ENCODE measurements around the gene RPL39. TPM values are rescaled to one million over a fixed set of nuclear protein-coding genes. Genes with fewer than 3 reads are reported as not detected.
"Not testable (repeated sequence)": the region's sequence is repeated elsewhere in the genome, so short reads cannot be mapped to it uniquely, and the experiment has no call there.

Gene RPL39
- total RNA-seq, 3 donors from 2014 or later, result 2,097 to 2,146 (median 2,130) TPM

DNA sequence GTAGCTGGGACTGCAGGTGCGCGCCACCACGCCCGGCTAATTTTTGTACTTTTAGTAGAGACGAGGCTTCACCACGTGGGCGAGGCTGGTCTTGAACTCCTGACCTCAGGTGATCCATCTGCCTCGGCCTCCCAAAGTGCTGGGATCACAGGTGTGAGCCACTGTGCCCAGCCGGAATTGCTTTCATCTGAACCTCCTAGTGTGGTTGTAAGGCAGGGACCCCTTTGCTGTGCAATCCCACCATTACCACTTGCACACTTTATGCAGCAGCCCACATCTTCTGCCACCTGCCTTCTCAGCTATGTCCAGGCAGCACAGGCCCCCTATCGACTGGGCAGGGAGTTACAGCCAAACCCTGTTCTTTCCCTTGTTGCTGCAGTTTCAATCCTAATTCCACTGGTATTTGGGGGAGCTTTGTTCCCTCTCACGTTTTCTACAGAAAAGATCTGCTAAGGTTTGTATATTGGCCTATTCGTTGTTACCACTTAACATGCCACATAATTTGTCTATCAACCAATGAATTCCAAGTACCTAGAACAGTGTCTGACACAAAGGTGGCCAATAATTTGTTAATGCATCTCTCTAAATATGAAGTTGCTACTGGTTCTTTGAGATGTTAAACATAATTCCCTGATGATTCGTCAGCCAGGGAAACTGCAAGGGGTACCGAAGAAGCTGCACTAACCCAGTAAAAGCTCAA is 6.5 kb downstream of the RPL39 start:
- Mint-ChIP-seq H3K9me3 (no peaks in the 10 kb centered on the region), H3K36me3 (ENCODE audit: insufficient read depth) (peaks cover 22% of the 10 kb centered on the region), H3K27me3 (ENCODE audit: low read depth) (no peaks in the 10 kb centered on the region), H3K4me1 (ENCODE audit: low read depth) (peaks cover 19% of the 10 kb centered on the region), H3K4me3 (peak overlapping the region; percentile 27)
- ATAC-seq (peak; percentile 46 to 63), DNase-seq (peak; percentile 41)

GRCh38 chrX:119783026-119783425 is 8.4 kb downstream of the RPL39 start:
- DNase-seq (no peak), ATAC-seq (no peak)
- H3K4me3 Mint-ChIP-seq, result no peak overlapping the region
- H3K36me3 Mint-ChIP-seq (ENCODE audit: insufficient read depth), result peaks cover 11% of the 10 kb centered on the region
- H3K27me3 Mint-ChIP-seq (ENCODE audit: low read depth), result no peaks in the 10 kb centered on the region
- peaks cover 16% of the 10 kb centered on the region for H3K4me1 Mint-ChIP-seq (ENCODE audit: low read depth)
- no peaks in the 10 kb centered on the region for H3K9me3 Mint-ChIP-seq

GRCh38 chrX:119778829-119779228 is 12.6 kb downstream of the RPL39 start:
- no peak overlapping the region for H3K4me3 Mint-ChIP-seq
- peaks cover 5% of the 10 kb centered on the region for H3K36me3 Mint-ChIP-seq (ENCODE audit: insufficient read depth)
- peaks cover 2% of the 10 kb centered on the region for H3K4me1 Mint-ChIP-seq (ENCODE audit: low read depth)
- no peak for ATAC-seq
- DNase-seq, result no peak
- no peaks in the 10 kb centered on the region for H3K9me3 Mint-ChIP-seq
- H3K27me3 Mint-ChIP-seq (ENCODE audit: low read depth), result no peaks in the 10 kb centered on the region

- no peak for ATAC-seq
- no peak for DNase-seq
- H3K36me3 Mint-ChIP-seq (ENCODE audit: insufficient read depth), result no peaks in the 10 kb centered on the region
- peaks cover 2% of the 10 kb centered on the region for H3K4me1 Mint-ChIP-seq (ENCODE audit: low read depth)
- H3K27me3 Mint-ChIP-seq (ENCODE audit: low read depth), result no peaks in the 10 kb centered on the region
- H3K4me3 Mint-ChIP-seq, result no peak overlapping the region
- no peaks in the 10 kb centered on the region for H3K9me3 Mint-ChIP-seq
Measured at GRCh38 chrX:119775517-119776238, 15.8 kb downstream of the RPL39 start.

DNA sequence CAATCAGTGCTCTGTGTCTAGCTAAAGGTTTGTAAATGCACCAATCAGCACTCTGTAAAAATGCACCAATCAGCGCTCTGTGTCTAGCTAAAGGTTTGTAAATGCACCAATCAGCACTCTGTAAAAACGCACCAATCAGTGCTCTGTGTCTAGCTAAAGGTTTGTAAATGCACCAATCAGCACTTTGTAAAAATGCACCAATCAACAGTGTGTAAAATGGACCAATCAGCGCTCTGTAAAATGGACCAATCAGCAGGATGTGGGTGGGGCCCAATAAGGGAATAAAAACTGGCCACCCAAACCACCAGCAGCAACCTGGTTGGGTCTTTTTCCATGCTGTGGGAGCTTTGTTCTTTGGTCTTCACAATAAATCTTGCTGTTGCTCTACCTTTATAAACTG is 22.0 kb downstream of the RPL39 start:
- not testable (repeated sequence) for H3K36me3 Mint-ChIP-seq (ENCODE audit: insufficient read depth); DNase-seq; H3K27me3 Mint-ChIP-seq (ENCODE audit: low read depth); H3K4me3 Mint-ChIP-seq; ATAC-seq; H3K9me3 Mint-ChIP-seq; H3K4me1 Mint-ChIP-seq (ENCODE audit: low read depth)

DNA sequence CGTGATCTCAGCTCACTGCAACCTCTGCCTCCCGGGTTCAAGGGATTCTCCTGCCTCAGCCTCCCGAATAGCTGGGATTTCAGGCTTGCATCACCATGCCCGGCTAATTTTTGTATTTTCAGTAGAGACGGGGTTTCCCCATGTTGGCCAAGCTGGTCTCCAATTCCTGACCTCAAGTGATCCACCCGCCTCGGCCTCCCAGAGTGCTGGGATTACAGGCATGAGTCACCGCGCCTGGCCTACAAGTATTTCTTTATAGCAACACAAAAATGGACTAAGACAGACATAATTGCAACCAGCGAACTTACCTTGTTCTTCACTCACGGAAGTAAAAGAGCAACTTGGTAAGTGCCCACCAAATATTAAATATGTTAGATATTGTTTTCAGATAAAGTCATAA is 23.0 kb downstream of the RPL39 start:
- not testable (repeated sequence) for H3K27me3 Mint-ChIP-seq (ENCODE audit: low read depth); ATAC-seq; H3K9me3 Mint-ChIP-seq; H3K36me3 Mint-ChIP-seq (ENCODE audit: insufficient read depth); DNase-seq; H3K4me3 Mint-ChIP-seq; H3K4me1 Mint-ChIP-seq (ENCODE audit: low read depth)

DNA sequence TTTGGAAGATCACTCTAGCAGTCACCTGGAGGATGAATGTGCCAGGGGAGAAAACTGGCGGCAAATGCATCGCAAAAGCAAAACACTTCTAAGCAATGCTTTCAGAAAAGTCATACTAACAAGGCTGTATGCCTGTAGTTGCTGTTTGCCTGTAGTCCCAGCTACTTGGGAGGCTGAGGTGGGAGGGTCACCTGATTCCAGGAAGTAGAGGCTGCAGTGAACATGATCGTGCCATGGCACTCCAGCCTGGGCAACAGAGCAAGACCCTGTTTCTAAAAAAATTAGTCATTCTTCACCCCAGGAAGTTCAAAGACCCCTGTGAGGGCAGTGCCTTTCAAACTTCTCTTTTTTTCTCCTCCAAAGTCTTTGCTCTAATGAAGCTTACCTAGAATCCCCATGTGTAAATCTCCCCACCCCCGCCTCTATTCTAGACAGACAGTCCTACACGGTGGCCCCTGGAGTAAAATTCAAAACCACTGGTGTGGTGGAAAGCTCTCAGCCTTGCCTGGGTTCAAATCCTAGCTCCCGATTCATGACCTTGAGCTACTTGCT is 27.5 kb downstream of the RPL39 start:
- no peak for DNase-seq
- no peaks in the 10 kb centered on the region for H3K9me3 Mint-ChIP-seq
- H3K4me3 Mint-ChIP-seq, result no peak overlapping the region
- no peaks in the 10 kb centered on the region for H3K4me1 Mint-ChIP-seq (ENCODE audit: low read depth)
- no peaks in the 10 kb centered on the region for H3K27me3 Mint-ChIP-seq (ENCODE audit: low read depth)
- no peak for ATAC-seq
- H3K36me3 Mint-ChIP-seq (ENCODE audit: insufficient read depth), result peaks cover 4% of the 10 kb centered on the region

DNA sequence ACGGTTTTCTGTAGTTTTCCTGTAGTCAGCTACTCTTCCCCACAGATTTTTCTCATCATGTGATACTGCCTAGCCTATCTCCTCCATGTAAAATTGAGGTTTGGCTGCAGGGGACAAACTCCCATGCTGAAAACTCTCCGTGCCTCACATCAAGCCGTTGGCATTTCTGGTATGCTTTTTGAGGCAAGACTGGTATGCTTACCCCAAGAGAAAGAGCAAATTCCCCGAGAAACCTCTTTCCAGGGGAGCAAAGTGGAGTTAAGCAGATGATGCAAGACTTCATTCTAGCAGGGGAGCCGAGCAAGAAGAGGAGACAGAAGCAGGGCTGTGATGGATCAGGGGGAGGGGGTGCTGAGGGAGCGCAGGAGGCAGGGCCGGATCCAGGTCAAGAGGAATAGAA is 28.2 kb downstream of the RPL39 start:
- no peak for ATAC-seq
- H3K36me3 Mint-ChIP-seq (ENCODE audit: insufficient read depth), result peaks cover 2% of the 10 kb centered on the region

GRCh38 chrX:119762718-119763117 is 28.7 kb downstream of the RPL39 start:
- no peak for DNase-seq
- ATAC-seq, result no peak
- no peaks in the 10 kb centered on the region for H3K36me3 Mint-ChIP-seq (ENCODE audit: insufficient read depth)
- H3K9me3 Mint-ChIP-seq, result no peaks in the 10 kb centered on the region
- H3K4me3 Mint-ChIP-seq, result no peak overlapping the region
- peaks cover 3% of the 10 kb centered on the region for H3K4me1 Mint-ChIP-seq (ENCODE audit: low read depth)
- H3K27me3 Mint-ChIP-seq (ENCODE audit: low read depth), result no peaks in the 10 kb centered on the region

More for the DNA sequence above, 28.2 kb downstream of the RPL39 start:
- Mint-ChIP-seq H3K4me1 (ENCODE audit: low read depth) (no peaks in the 10 kb centered on the region), H3K4me3 (no peak overlapping the region), H3K9me3 (no peaks in the 10 kb centered on the region), H3K27me3 (ENCODE audit: low read depth) (no peaks in the 10 kb centered on the region)
- no peak for DNase-seq

DNA sequence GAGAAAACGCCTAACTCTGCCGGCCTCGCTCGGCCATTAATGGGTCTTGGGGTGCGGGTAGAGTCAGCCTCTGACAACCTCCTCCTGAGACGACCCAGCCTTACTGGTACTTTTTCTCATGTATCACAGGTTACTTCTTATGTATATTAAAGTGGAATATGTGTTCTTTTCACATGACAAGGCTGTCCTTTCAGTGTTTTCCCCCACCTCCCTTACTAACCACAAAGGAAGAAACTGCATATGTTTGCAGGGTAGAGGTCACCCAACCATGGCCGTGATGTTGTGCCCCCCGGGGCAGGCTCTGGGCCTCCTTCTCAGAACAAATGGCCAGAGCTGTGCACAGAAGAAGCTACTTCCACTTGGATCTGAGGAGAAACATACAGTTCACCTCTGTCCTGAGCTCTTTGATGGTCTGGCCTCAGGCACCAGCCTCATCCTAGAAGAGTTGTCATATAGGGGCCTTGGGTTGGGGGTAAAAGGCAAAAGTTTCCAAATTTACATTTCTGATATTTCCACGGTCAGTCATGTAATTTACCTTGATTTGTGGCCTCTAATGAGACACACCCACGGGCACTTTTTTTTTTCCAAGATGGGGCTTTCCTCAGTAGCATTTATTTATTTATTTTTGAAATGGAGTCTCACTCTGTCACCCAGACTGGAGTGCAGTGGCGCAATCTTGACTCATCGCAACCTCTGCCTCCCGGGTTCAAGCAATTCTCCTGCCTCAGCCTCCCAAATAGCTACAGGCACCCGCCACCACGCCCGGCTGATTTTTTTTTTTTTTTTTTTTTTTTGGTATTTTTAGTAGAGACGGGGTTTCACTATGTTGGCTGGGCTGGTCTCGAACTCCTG is 31.2 kb downstream of the RPL39 start:
- ATAC-seq, result no peak
- Mint-ChIP-seq H3K4me3 (peak overlapping the region; percentile 33), H3K4me1 (ENCODE audit: low read depth) (peaks cover 27% of the 10 kb centered on the region), H3K36me3 (ENCODE audit: insufficient read depth) (no peaks in the 10 kb centered on the region), H3K9me3 (no peaks in the 10 kb centered on the region), H3K27me3 (ENCODE audit: low read depth) (no peaks in the 10 kb centered on the region)
- DNase-seq, result no peak

DNA sequence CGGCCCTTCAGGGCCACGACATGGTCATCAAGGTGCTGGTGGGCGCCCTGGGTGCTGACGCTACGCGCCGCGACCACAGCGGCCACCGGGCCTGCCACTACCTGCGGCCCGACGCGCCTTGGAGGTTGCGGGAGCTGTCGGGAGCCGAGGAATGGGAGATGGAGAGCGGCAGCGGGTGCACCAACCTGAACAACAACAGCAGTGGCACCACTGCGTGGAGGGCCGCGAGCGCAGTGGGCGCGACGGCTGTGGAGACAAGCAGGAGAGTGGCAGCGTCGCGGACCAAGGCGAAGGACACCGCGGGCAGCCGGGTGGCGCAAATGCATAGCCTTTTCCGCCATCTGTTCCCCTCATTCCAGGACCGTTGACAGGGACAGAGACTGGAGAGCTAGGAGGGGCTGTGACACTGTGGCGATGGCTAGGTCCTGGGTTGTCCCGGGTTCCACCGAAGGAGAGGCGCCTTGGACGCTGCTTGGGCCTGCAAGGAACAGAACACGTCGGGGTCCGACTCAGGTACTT is 32.1 kb downstream of the RPL39 start:
- no peaks in the 10 kb centered on the region for H3K36me3 Mint-ChIP-seq (ENCODE audit: insufficient read depth)
- ATAC-seq (no peak), DNase-seq (no peak)
- no peaks in the 10 kb centered on the region for H3K27me3 Mint-ChIP-seq (ENCODE audit: low read depth)
- H3K4me3 Mint-ChIP-seq, result peak overlapping the region; percentile 53
- H3K4me1 Mint-ChIP-seq (ENCODE audit: low read depth), result peaks cover 36% of the 10 kb centered on the region
- no peaks in the 10 kb centered on the region for H3K9me3 Mint-ChIP-seq

DNA sequence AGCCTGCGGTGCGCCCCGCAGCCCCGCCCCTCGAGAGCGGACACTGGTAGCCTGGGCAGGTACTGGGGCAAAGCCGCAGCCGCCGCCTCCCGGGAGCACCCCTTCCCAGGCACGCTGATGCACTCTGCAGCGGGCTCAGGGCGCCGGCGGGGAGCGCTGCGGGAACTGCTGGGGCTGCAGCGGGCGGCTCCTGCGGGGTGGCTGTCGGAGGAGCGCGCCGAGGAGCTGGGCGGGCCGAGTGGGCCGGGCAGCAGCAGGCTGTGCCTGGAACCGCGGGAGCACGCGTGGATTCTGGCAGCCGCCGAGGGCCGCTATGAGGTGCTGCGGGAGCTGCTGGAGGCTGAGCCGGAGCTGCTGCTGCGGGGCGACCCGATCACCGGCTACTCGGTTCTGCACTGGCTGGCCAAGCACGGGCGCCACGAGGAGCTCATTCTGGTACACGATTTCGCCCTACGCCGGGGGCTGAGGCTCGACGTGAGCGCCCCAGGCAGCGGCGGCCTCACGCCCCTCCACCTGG is 32.6 kb downstream of the RPL39 start:
- no peak for DNase-seq
- H3K9me3 Mint-ChIP-seq, result no peaks in the 10 kb centered on the region
- peaks cover 40% of the 10 kb centered on the region for H3K4me1 Mint-ChIP-seq (ENCODE audit: low read depth)
- no peaks in the 10 kb centered on the region for H3K36me3 Mint-ChIP-seq (ENCODE audit: insufficient read depth)
- H3K27me3 Mint-ChIP-seq (ENCODE audit: low read depth), result no peaks in the 10 kb centered on the region
- peak; percentile 37 to 66 for ATAC-seq
- H3K4me3 Mint-ChIP-seq, result peak overlapping the region; percentile 53

GRCh38 chrX:119757979-119758730 is 33.3 kb downstream of the RPL39 start, which contains the start of gene SOWAHD:
Gene SOWAHD (plus strand): TSS chrX:119758588. CDS start chrX:119758668, 80 bp downstream.
- H3K27me3 Mint-ChIP-seq (ENCODE audit: low read depth), result no peaks in the 10 kb centered on the region
- H3K4me3 Mint-ChIP-seq, result peak within 1 kb of the TSS; percentile 77
- H3K4me1 Mint-ChIP-seq (ENCODE audit: low read depth), result peaks cover 43% of the 10 kb centered on the region
- ATAC-seq (peak; percentile 12 to 20), DNase-seq (no peak)
- H3K36me3 Mint-ChIP-seq (ENCODE audit: insufficient read depth), result no peaks in the 10 kb centered on the region
- H3K9me3 Mint-ChIP-seq, result no peaks in the 10 kb centered on the region
